HCT116 (cell line): Measurements from ENCODE around the gene PPP2R5D.

Experiments
- CBX3 ChIP-seq: IDR thresholded peaks from 2 replicates; pipeline ENCODE4 v1.6.1; 2012; ENCODE audit warnings: low read depth
- CTCF ChIP-seq, 3 experiments: fragments of 200-600 bp in 1 of 3; sonication (generic) in 1 of 3; IDR thresholded peaks in 2 of 3; conservative IDR thresholded peaks in 1 of 3; 2 replicates each; pipeline ENCODE4 v1.5.1; 2012 to 2017; ENCODE audit warnings: low read depth in 2 of 3, low read length in 2 of 3, antibody characterized with exemption in 1 of 3, borderline replicate concordance in 1 of 3, control low read depth in 1 of 3, mild to moderate bottlenecking in 1 of 3, mixed read lengths in 1 of 3, mixed run types in 1 of 3, moderate library complexity in 1 of 3; ENCODE audit not compliant: insufficient read depth in 1 of 3
- EGR1 ChIP-seq: IDR thresholded peaks from 2 replicates; pipeline ENCODE4 v1.6.1; 2012; ENCODE audit warnings: low read depth
- EZH2 ChIP-seq: fragments of 200-600 bp; sonication (generic); IDR thresholded peaks from 2 replicates; pipeline ENCODE4 v1.6.1; 2017; ENCODE audit warnings: antibody characterized with exemption, mixed run types
- EZH2phosphoT487 ChIP-seq: fragments of 200-600 bp; IDR thresholded peaks from 2 replicates; pipeline ENCODE4 v1.6.1; 2018; ENCODE audit warnings: antibody characterized with exemption, borderline replicate concordance
- MAX ChIP-seq: IDR thresholded peaks from 2 replicates; pipeline ENCODE4 v1.6.1; 2012
- POLR2A ChIP-seq: IDR thresholded peaks from 2 replicates; pipeline ENCODE4 v1.7.0; 2011; ENCODE audit warnings: borderline replicate concordance; ENCODE audit not compliant: insufficient read depth, insufficient read length; ENCODE audit errors: extremely low read depth
- POLR2AphosphoS5 ChIP-seq: IDR thresholded peaks from 2 replicates; pipeline ENCODE4 v1.6.1; 2011; ENCODE audit warnings: mild to moderate bottlenecking, low read depth, low read length, moderate library complexity
- RAD21 ChIP-seq: IDR thresholded peaks from 2 replicates; pipeline ENCODE4 v1.6.1; 2012; ENCODE audit warnings: low read depth, mild to moderate bottlenecking
- SIN3A ChIP-seq: IDR thresholded peaks from 2 replicates; pipeline ENCODE4 v1.6.1; 2012; ENCODE audit warnings: low read depth
- SP1 ChIP-seq: IDR thresholded peaks from 2 replicates; pipeline ENCODE4 v1.6.1; 2012; ENCODE audit warnings: low read depth

- TF ChIP-seq CBX3 (no peak), CTCF (IDR thresholded peaks at IDR 0.05 in 2 of 3, conservative IDR thresholded peaks at IDR 0.05 in 1 of 3; ENCODE audit: borderline replicate concordance in 1 of 3, insufficient read depth in 1 of 3, low read depth in 2 of 3, low read length in 2 of 3) (no peak), EGR1 (no peak), POLR2AphosphoS5 (no peak), SIN3A (no peak), EZH2phosphoT487 (no peak), EZH2 (no peak), RAD21 (no peak), POLR2A (no peak), MAX (no peak), SP1 (no peak)
These were observed 74.2 kb downstream of the PPP2R5D start for GRCh38 chr6:43058531-43058930.
